Colonic mucosa (tissue), 4 donors: ENCODE data around the gene FAM234B. TPM values are rescaled to one million over a fixed set of nuclear protein-coding genes. Genes with fewer than 3 reads are reported as not detected.

Experiments
- DNase-seq: peaks from one replicate; pipeline ENCODE4 v3.0.0-alpha.2; 2020
- H3K27ac ChIP-seq: fragments of 200-600 bp; one replicate; pipeline ENCODE4 v1.8.0; 2021
- H3K27me3 ChIP-seq: fragments of 200-600 bp; one replicate; pipeline ENCODE4 v1.8.0; 2021
- H3K36me3 ChIP-seq: fragments of 200-600 bp; one replicate; pipeline ENCODE4 v1.8.0; 2021
- H3K4me1 ChIP-seq: fragments of 200-600 bp; one replicate; pipeline ENCODE4 v1.8.0; 2021; ENCODE audit warnings: mild to moderate bottlenecking
- H3K4me3 ChIP-seq: fragments of 200-600 bp; one replicate; pipeline ENCODE4 v1.8.0; 2021
- H3K9ac ChIP-seq, 2 donors: one replicate each; pipeline ENCODE4 v1.7.0; 2013; ENCODE audit warnings: control low read depth in 2 of 2, low read depth in 2 of 2, low read length in 2 of 2
- H3K9me3 ChIP-seq: fragments of 200-600 bp; one replicate; pipeline ENCODE4 v1.8.0; 2021
- intact Hi-C: fragments of 100-400 bp; cut with DNase I; formaldehyde crosslinking; loops from one replicate; pipeline ENCODE4 v1.14.1; 2022
- total RNA-seq, 2 donors: library from RNA; stranded (reverse); fragmentation: NEBNext Ultra II Directional in 1 of 2; extraction: Animal tissue kit (Norgen Biotek cat#: 25700) in 1 of 2; gene quantifications; one replicate each; pipeline ENCODE4 v1.2.1, GENCODE V29; 2021
- TF ChIP-seq, protein P1 (sequence below): fragments of 200-600 bp; IDR thresholded peaks from one replicate; pipeline ENCODE4 v1.8.0; 2022; ENCODE audit warnings: antibody characterized with exemption, mild to moderate bottlenecking
- donor health status: healthy.
- donor health status: DM: no; HTN: no; CAD: no.
- donor health status: DM: no; HTN: no; CAD: no.

FAM234B gene
- total RNA-seq, 2 donors from 2014 or later: 1.5 to 2.0 TPM

DNA sequence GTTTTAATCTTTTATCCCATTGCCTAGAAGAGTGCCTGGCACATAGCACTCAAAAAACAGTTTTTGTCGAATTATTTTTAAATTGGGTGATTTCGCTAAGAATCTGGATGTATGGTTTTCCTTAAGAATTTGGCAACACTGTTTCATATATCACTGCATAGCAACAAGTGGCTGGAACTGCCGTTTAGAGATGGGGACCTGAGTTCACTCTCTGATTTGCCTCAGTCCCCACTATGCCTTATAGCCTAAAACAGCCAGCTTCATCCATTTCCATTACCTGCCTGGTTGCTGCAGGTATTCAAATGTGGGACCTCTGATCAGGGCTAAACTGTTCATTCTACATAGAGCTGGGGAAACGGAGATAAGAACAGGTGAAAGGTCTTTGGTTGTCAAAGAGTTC, 45.9 kb upstream of the FAM234B start:
- intact Hi-C loops: no loop called here
- Histone ChIP-seq H3K4me1 (no peaks in the 10 kb centered on the region), H3K9me3 (no peaks in the 10 kb centered on the region), H3K27me3 (no peaks in the 10 kb centered on the region), H3K27ac (no peak overlapping the region), H3K9ac (peak overlapping the region in 1 of 2 donors; percentile 93), H3K4me3 (no peak overlapping the region), H3K36me3 (no peaks in the 10 kb centered on the region)
- TF ChIP-seq, protein P1, sequence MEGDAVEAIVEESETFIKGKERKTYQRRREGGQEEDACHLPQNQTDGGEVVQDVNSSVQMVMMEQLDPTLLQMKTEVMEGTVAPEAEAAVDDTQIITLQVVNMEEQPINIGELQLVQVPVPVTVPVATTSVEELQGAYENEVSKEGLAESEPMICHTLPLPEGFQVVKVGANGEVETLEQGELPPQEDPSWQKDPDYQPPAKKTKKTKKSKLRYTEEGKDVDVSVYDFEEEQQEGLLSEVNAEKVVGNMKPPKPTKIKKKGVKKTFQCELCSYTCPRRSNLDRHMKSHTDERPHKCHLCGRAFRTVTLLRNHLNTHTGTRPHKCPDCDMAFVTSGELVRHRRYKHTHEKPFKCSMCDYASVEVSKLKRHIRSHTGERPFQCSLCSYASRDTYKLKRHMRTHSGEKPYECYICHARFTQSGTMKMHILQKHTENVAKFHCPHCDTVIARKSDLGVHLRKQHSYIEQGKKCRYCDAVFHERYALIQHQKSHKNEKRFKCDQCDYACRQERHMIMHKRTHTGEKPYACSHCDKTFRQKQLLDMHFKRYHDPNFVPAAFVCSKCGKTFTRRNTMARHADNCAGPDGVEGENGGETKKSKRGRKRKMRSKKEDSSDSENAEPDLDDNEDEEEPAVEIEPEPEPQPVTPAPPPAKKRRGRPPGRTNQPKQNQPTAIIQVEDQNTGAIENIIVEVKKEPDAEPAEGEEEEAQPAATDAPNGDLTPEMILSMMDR: no peak
- no peak for DNase-seq

DNA sequence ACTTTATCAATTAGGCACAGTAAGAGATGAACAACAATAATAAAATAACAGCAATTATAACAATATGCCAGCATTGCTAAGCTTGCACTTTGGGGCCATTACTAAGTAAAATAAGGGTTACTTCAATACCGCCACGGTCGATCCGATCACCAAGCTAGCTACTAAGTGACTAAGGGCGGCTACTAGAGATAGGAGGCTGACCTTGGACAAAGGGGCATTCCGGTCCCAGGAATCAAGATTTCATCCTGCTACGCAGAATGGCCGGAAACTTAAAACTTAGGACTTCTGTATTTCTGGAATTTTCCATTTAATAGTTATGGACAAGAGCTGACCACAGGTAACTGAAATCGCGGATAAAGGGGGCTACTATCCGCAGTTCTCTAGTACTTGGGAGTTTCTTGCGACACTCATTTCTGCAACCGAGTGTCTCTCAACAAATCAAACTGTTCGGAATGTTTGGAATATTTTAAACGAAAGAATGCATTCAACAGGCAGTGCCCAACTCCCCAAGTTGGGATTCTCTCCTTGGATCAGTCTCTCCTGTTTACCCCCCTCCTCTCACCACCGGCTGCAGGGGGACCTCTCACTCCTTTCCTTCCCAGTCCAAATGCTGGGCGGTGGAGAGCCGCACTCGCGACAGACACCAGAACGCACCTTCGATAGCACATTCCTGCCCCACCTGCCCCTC, 44.8 kb upstream of the FAM234B start:
- intact Hi-C loops: no loop called here
- TF ChIP-seq, protein P1: no peak
- H3K9me3 ChIP-seq: no peaks in the 10 kb centered on the region
- peak overlapping the region; percentile 56 for H3K4me3 ChIP-seq
- no peak overlapping the region for H3K27ac ChIP-seq
- no peaks in the 10 kb centered on the region for H3K36me3 ChIP-seq
- H3K9ac ChIP-seq: peak overlapping the region; percentile 90 to 93
- DNase-seq: peak; percentile 40
- no peaks in the 10 kb centered on the region for H3K4me1 ChIP-seq
- no peaks in the 10 kb centered on the region for H3K27me3 ChIP-seq

DNA sequence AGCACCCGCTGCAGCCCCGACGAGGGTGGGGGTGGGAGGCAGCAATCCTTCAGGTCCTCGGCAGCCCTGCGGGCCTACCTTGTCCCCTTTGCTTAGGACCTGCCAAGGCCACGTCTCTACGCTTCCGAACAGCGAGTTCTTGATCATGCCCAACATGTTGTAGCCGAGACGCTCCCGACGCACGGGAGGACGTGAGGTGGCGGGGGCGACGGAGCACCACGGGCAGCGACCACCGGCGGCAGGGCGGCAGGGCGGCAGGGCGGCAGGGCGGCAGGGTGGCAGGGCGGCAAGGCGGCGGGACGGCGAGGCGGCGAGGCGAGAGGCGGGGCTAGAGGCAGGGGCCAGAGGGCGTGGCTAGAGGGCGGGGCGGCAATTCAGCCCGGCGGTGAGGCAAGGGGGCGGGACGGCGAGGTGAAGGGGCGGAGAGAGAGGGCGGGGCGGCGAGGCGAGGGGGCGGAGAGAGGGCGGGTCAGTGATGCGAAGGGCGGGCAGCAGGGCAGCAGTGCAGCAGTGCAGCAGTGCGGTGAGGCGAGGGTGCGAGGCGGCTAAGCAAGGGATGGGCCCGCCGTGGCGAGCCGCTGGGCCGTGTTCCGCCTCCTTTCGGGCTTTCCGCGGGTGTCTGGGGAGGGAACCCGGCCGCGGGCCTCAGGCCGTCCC, 44.1 kb upstream of the FAM234B start, which contains the start of gene HEBP1:
HEBP1 (minus strand) TSS at position 307 of the 657 bp plus-strand sequence; CDS start at position 156, 151 bp downstream.
- Histone ChIP-seq H3K27ac (peak within 1 kb of the TSS; percentile 85), H3K9ac (peak within 1 kb of the TSS; percentile 90 to 93), H3K9me3 (no peaks in the 10 kb centered on the region), H3K4me3 (peak within 1 kb of the TSS; percentile 58), H3K27me3 (no peaks in the 10 kb centered on the region), H3K36me3 (no peaks in the 10 kb centered on the region), H3K4me1 (no peaks in the 10 kb centered on the region)
- intact Hi-C loops: loop anchor here (5.0 to 10.0 kb wide), 2 partner anchors 42 to 95 kb away; partner anchors contain the start of gene FAM234B
- TF ChIP-seq, protein P1: no peak
- DNase-seq: peak; percentile 98

DNA sequence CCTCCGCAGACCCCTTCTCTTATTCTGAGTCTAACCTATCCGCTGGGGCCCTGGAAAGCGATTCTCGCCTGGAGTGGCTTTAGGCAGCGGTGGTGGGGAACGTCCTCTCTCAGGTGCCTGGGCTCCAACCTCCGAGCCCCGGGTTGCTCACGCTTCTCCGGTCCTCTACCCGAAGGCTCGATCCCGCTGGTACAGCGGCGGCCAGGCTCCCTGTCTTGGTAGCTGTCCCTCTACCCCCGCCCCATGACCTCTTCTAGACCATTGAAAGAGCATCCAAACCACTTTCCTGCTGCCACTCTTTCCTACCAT, 43.6 kb upstream of the FAM234B start:
- Histone ChIP-seq H3K9ac (peak overlapping the region; percentile 71 to 82), H3K27me3 (no peaks in the 10 kb centered on the region), H3K27ac (peak overlapping the region; percentile 85), H3K36me3 (no peaks in the 10 kb centered on the region), H3K9me3 (no peaks in the 10 kb centered on the region), H3K4me1 (no peaks in the 10 kb centered on the region), H3K4me3 (peak overlapping the region; percentile 58)
- TF ChIP-seq, protein P1: no peak
- no peak for DNase-seq
- intact Hi-C loops: loop anchor here (5.0 to 10.0 kb wide), 2 partner anchors 42 to 94 kb away; partner anchors contain the start of gene FAM234B

DNA sequence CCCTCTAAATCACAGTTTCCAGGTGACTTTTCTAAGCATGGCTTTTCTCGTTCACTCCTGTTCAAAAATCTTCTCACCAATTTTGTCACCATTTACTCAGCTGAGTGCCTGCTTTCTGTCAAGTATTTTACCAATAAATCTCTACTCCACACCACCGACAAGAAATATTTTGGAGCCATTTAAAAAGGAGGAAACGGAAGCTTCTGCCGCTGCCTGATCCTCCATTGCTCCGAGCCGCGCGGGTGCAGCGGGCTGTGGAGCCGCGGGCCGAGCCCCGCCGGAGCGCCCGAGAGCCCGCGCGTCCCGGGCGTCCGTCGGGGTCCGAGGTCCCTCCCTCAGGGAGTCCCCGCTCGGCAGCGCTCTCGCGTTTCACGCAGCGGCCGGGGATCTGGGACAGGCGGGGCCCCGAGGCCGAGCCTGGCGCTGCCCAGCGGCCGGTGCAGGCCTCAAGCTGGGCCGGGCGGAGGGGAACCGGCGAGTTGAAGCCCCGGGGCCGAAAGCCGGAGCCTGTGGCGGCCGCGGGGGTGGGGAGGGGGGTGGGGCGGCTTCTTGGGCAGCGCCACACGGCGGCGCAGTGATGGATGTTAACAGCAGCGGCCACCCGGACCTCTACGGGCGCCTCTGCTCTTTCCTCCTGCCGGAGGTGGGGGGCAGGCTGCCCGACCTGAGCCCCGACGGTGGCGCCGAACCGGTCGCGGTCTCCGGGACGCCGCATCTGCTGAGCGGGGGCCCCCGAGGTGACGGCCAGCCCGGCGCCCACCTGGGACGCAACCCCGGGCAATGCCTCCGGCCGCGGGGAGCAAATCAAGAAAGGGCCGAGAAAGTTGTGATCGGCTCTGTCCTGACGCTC, 43.0 kb upstream of the FAM234B start:
- Histone ChIP-seq H3K9ac (peak overlapping the region; percentile 71 to 82), H3K27ac (peak overlapping the region; percentile 85), H3K36me3 (no peaks in the 10 kb centered on the region), H3K9me3 (no peaks in the 10 kb centered on the region), H3K4me1 (no peaks in the 10 kb centered on the region), H3K4me3 (peak overlapping the region; percentile 58), H3K27me3 (no peaks in the 10 kb centered on the region)
- peak; percentile 42 for DNase-seq
- intact Hi-C loops: loop anchor here (5.0 to 10.0 kb wide), 2 partner anchors 41 to 94 kb away; partner anchors contain the start of gene FAM234B
- TF ChIP-seq, protein P1: peak; percentile 15
